Measurements from ENCODE around the gene R3HCC1L.

- TF ChIP-seq POLR2AphosphoS5 (IDR thresholded peaks at IDR 0.05) (no peak), POLR2A (IDR thresholded peaks at IDR 0.05) (no peak)
- TF ChIP-seq, protein P1, sequence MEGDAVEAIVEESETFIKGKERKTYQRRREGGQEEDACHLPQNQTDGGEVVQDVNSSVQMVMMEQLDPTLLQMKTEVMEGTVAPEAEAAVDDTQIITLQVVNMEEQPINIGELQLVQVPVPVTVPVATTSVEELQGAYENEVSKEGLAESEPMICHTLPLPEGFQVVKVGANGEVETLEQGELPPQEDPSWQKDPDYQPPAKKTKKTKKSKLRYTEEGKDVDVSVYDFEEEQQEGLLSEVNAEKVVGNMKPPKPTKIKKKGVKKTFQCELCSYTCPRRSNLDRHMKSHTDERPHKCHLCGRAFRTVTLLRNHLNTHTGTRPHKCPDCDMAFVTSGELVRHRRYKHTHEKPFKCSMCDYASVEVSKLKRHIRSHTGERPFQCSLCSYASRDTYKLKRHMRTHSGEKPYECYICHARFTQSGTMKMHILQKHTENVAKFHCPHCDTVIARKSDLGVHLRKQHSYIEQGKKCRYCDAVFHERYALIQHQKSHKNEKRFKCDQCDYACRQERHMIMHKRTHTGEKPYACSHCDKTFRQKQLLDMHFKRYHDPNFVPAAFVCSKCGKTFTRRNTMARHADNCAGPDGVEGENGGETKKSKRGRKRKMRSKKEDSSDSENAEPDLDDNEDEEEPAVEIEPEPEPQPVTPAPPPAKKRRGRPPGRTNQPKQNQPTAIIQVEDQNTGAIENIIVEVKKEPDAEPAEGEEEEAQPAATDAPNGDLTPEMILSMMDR (IDR thresholded peaks at IDR 0.05): no peak
These were observed 5.7 kb upstream of the R3HCC1L start for GRCh38 chr10:98128802-98129201.

All from breast epithelium (tissue), 3 donors.